ENCODE results near the gene EBF4. TPM values are rescaled to one million over a fixed set of nuclear protein-coding genes. Genes with fewer than 3 reads are reported as not detected.

The EBF4 gene
- total RNA-seq, 2 donors from 2014 or later, result 6.4 to 12.1 TPM

GRCh38 chr20:2799271-2799670 is 106.7 kb downstream of the EBF4 start:
- peaks cover 27% of the 10 kb centered on the region for H3K36me3 ChIP-seq (ENCODE audit: control insufficient read depth, insufficient read depth, low read length)
- no peaks in the 10 kb centered on the region for H3K9me3 Mint-ChIP-seq
- H3K4me1 ChIP-seq (ENCODE audit: control insufficient read depth, insufficient read depth, low read length), result no peaks in the 10 kb centered on the region
- peaks cover 33% of the 10 kb centered on the region for H3K36me3 Mint-ChIP-seq (ENCODE audit: low read depth)
- H3K27me3 ChIP-seq (ENCODE audit: control insufficient read depth, insufficient read depth, low read length, poor library complexity, severe bottlenecking), result peaks cover 33% of the 10 kb centered on the region
- peak overlapping the region; percentile 75 for H3K27ac Mint-ChIP-seq
- H3K9me3 ChIP-seq (ENCODE audit: control insufficient read depth, low read length), result no peaks in the 10 kb centered on the region
- H3K27me3 Mint-ChIP-seq (ENCODE audit: insufficient read depth), result peaks cover 29% of the 10 kb centered on the region
- peak overlapping the region; percentile 84 for H3K4me3 Mint-ChIP-seq
- TF ChIP-seq, protein P1, sequence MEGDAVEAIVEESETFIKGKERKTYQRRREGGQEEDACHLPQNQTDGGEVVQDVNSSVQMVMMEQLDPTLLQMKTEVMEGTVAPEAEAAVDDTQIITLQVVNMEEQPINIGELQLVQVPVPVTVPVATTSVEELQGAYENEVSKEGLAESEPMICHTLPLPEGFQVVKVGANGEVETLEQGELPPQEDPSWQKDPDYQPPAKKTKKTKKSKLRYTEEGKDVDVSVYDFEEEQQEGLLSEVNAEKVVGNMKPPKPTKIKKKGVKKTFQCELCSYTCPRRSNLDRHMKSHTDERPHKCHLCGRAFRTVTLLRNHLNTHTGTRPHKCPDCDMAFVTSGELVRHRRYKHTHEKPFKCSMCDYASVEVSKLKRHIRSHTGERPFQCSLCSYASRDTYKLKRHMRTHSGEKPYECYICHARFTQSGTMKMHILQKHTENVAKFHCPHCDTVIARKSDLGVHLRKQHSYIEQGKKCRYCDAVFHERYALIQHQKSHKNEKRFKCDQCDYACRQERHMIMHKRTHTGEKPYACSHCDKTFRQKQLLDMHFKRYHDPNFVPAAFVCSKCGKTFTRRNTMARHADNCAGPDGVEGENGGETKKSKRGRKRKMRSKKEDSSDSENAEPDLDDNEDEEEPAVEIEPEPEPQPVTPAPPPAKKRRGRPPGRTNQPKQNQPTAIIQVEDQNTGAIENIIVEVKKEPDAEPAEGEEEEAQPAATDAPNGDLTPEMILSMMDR (conservative IDR thresholded peaks at IDR 0.05), result no peak
- no peak overlapping the region for H3K9ac ChIP-seq (ENCODE audit: extremely low read depth, low read length, poor library complexity, severe bottlenecking)
- peak overlapping the region; percentile 83 for H3K27ac ChIP-seq (ENCODE audit: low read depth, low read length)
- peak; percentile 67 for DNase-seq
- 65 to 70% methylated on average over 7 to 9 of the region's 9 CpGs for WGBS, 2 experiments (ENCODE audit: insufficient coverage in 1 of 2, insufficient read length in 1 of 2)
- peaks cover 18% of the 10 kb centered on the region for H3K4me1 Mint-ChIP-seq
- peak overlapping the region; percentile 81 for H3K4me3 ChIP-seq (ENCODE audit: low read length)

DNA sequence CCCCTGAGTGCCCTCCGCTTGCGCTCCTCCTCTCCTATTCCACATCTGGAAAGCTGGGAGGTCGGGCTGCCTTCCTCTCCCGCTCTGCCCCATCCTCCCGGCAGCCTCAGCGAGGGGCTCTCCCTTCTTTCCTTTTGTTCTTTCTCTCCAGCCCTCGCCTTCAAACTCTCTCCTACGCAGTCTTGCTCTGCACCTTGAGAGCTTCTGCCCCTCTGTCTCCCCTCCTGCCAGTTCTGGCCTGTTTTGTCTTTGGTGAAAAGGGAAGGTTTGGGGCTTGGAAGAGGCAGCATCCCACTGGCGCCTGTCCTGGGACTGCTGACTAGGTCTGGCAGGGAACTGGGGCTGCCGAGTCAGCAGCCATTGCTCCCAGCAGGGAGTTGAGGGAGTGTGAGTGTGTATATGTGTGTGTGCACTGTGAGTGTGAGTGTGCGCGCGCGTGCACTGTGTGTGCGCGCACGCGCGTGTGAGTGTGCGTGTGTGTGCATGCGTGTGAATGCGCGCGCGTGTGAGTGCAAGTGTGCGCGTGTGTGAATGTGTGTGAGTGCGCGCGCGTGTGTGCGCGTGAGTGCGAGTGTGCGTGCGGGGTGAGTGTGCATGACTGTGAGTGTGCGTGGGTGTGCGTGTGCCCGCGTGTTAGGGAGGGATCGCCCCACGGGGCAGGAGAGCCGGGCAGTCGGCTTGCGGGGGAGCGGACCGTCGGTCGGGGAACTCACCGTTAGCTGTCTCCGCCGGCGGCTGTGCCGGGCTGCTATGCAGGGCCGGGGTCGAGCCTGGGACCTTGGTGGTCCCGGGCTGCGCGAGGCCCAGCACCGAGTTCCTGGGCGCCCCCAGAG is 107.3 kb downstream of the EBF4 start:
- Histone ChIP-seq H3K9me3 (ENCODE audit: control insufficient read depth, low read length) (no peaks in the 10 kb centered on the region), H3K27ac (ENCODE audit: low read depth, low read length) (peak overlapping the region; percentile 83), H3K4me1 (ENCODE audit: control insufficient read depth, insufficient read depth, low read length) (no peaks in the 10 kb centered on the region), H3K27me3 (ENCODE audit: control insufficient read depth, insufficient read depth, low read length, poor library complexity, severe bottlenecking) (peaks cover 39% of the 10 kb centered on the region), H3K36me3 (ENCODE audit: control insufficient read depth, insufficient read depth, low read length) (peaks cover 23% of the 10 kb centered on the region), H3K4me3 (ENCODE audit: low read length) (peak overlapping the region; percentile 81), H3K9ac (ENCODE audit: extremely low read depth, low read length, poor library complexity, severe bottlenecking) (peak overlapping the region; percentile 39)
- 3 to 6% methylated on average over 20 to 53 of the region's 61 CpGs for WGBS, 2 experiments (ENCODE audit: insufficient coverage in 1 of 2, insufficient read length in 1 of 2)
- peaks cover 36% of the 10 kb centered on the region for H3K27me3 Mint-ChIP-seq (ENCODE audit: insufficient read depth)
- TF ChIP-seq, protein P1 (conservative IDR thresholded peaks at IDR 0.05), result no peak
- H3K36me3 Mint-ChIP-seq (ENCODE audit: low read depth), result peaks cover 29% of the 10 kb centered on the region
- peak overlapping the region; percentile 75 for H3K27ac Mint-ChIP-seq
- peak overlapping the region; percentile 84 for H3K4me3 Mint-ChIP-seq
- peak; percentile 82 for DNase-seq
- peaks cover 18% of the 10 kb centered on the region for H3K4me1 Mint-ChIP-seq
- H3K9me3 Mint-ChIP-seq, result no peaks in the 10 kb centered on the region

DNA sequence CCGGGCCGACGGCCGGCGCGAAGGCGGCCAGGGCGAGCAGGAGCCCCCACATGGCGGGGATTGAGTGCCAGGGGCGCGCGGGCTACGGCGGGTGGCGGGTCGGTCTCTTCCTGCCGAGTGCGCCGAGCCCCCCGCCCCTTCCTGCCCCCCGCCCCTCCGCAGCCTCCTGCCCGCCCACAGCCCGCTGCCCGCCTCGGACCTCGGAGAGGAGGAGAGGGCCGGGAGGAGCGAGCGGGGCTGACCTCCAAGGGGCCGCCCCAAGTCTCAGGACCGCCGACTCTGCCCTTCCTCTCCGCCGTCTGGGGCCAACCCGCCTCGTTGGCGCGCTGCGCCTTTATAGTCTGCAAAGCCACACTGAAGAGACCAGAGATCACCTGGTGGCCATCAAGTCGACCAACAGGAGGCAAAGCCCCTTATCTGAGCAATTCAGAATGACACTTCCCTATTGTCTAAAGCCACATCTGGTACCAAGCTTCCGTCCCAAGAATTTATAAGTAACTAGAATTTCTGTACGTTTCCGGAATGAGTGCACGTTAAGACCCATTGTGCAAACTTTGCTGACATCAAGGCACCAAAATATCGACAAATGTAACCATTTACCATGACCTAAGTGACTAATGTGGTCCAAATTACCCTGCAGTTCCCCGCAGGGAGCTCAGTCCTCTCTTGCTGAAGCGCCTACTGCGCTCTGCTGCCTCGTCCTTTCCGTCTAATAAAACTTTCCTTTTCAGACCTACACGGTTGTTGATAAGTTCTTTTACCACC is 108.1 kb downstream of the EBF4 start, which contains the start of gene CPXM1:
Gene CPXM1, minus strand, starts transcription at position 107 of the 765 bp plus-strand sequence. Its CDS starts 55 bp downstream, at position 52.
- Mint-ChIP-seq H3K27me3 (ENCODE audit: insufficient read depth) (peaks cover 44% of the 10 kb centered on the region), H3K36me3 (ENCODE audit: low read depth) (peaks cover 29% of the 10 kb centered on the region), H3K4me3 (peak within 1 kb of the TSS; percentile 84), H3K27ac (peak within 1 kb of the TSS; percentile 75), H3K9me3 (no peaks in the 10 kb centered on the region), H3K4me1 (peaks cover 18% of the 10 kb centered on the region)
- Histone ChIP-seq H3K27ac (ENCODE audit: low read depth, low read length) (peak within 1 kb of the TSS; percentile 83), H3K4me3 (ENCODE audit: low read length) (peak within 1 kb of the TSS; percentile 81), H3K9ac (ENCODE audit: extremely low read depth, low read length, poor library complexity, severe bottlenecking) (peak within 1 kb of the TSS; percentile 39), H3K36me3 (ENCODE audit: control insufficient read depth, insufficient read depth, low read length) (peaks cover 18% of the 10 kb centered on the region), H3K9me3 (ENCODE audit: control insufficient read depth, low read length) (no peaks in the 10 kb centered on the region), H3K4me1 (ENCODE audit: control insufficient read depth, insufficient read depth, low read length) (no peaks in the 10 kb centered on the region), H3K27me3 (ENCODE audit: control insufficient read depth, insufficient read depth, low read length, poor library complexity, severe bottlenecking) (peaks cover 47% of the 10 kb centered on the region)
- TF ChIP-seq, protein P1 (conservative IDR thresholded peaks at IDR 0.05), result peak; percentile 71
- peak; percentile 93 for DNase-seq
- WGBS, 2 experiments (ENCODE audit: insufficient coverage in 1 of 2, insufficient read length in 1 of 2), result 1 to 2% methylated on average over 25 to 51 of the region's 52 CpGs
